ENCODE measurements around the gene BSND.

The BSND gene

GRCh38 chr1:55047611-55048010 lies 48.9 kb downstream of the BSND start:
- H2AFZ ChIP-seq (ENCODE audit: low read length), result no peak overlapping the region

GRCh38 chr1:55048453-55049270 lies 49.9 kb downstream of the BSND start:
- DNase-seq, result no peak

More at GRCh38 chr1:55047611-55048010, 48.9 kb downstream of the BSND start:
- no peaks in the 10 kb centered on the region for H3K9me2 ChIP-seq (replicated peaks; ENCODE audit: insufficient read depth, low read length)
- no peaks in the 10 kb centered on the region for H4K20me1 ChIP-seq (ENCODE audit: insufficient read depth, low read length)
- H3K79me2 ChIP-seq (ENCODE audit: low read length), result no peaks in the 10 kb centered on the region
- H3K4me1 ChIP-seq (ENCODE audit: low read length), result no peaks in the 10 kb centered on the region
- no peaks in the 10 kb centered on the region for H3K27me3 ChIP-seq (replicated peaks; ENCODE audit: insufficient read depth, low read length)
- DNase-seq, result no peak
- H3K36me3 ChIP-seq (replicated peaks; ENCODE audit: insufficient read depth, low read length), result no peaks in the 10 kb centered on the region
- no peak overlapping the region for H3K4me3 ChIP-seq (ENCODE audit: low read length)
- no peak overlapping the region for H3K27ac ChIP-seq (ENCODE audit: low read length)
- no peak for TF ChIP-seq EZH2 (optimal IDR thresholded peaks at IDR 0.05; ENCODE audit: low read depth, low read length)
- no peak for TF ChIP-seq CTCF (IDR thresholded peaks at IDR 0.05; ENCODE audit: low read length)
- no peak for TF ChIP-seq EZH2phosphoT487 (IDR thresholded peaks at IDR 0.05; ENCODE audit: low read length)
- H3K9ac ChIP-seq (ENCODE audit: low read length), result no peak overlapping the region
- H3K9me3 ChIP-seq (replicated peaks; ENCODE audit: insufficient read depth, low read length), result no peaks in the 10 kb centered on the region
- no peaks in the 10 kb centered on the region for H3F3A ChIP-seq (ENCODE audit: insufficient read depth, low read length)
- no peak overlapping the region for H3K4me2 ChIP-seq (ENCODE audit: low read depth, low read length)

GRCh38 chr1:55049271-55049913 lies 50.7 kb downstream of the BSND start:
- H3K79me2 ChIP-seq (ENCODE audit: low read length), result no peaks in the 10 kb centered on the region
- H4K20me1 ChIP-seq (ENCODE audit: insufficient read depth, low read length), result no peaks in the 10 kb centered on the region
- no peaks in the 10 kb centered on the region for H3K36me3 ChIP-seq (replicated peaks; ENCODE audit: insufficient read depth, low read length)
- no peak overlapping the region for H3K27ac ChIP-seq (ENCODE audit: low read length)
- H3K9me2 ChIP-seq (replicated peaks; ENCODE audit: insufficient read depth, low read length), result no peaks in the 10 kb centered on the region
- TF ChIP-seq EZH2 (optimal IDR thresholded peaks at IDR 0.05; ENCODE audit: low read depth, low read length) (no peak), CTCF (IDR thresholded peaks at IDR 0.05; ENCODE audit: low read length) (no peak), EZH2phosphoT487 (IDR thresholded peaks at IDR 0.05; ENCODE audit: low read length) (no peak)
- no peak overlapping the region for H3K4me2 ChIP-seq (ENCODE audit: low read depth, low read length)
- no peak overlapping the region for H3K9ac ChIP-seq (ENCODE audit: low read length)
- no peaks in the 10 kb centered on the region for H3K27me3 ChIP-seq (replicated peaks; ENCODE audit: insufficient read depth, low read length)
- H3F3A ChIP-seq (ENCODE audit: insufficient read depth, low read length), result no peaks in the 10 kb centered on the region
- no peaks in the 10 kb centered on the region for H3K4me1 ChIP-seq (ENCODE audit: low read length)
- H3K4me3 ChIP-seq (ENCODE audit: low read length), result no peak overlapping the region
- no peak for DNase-seq
- no peaks in the 10 kb centered on the region for H3K9me3 ChIP-seq (replicated peaks; ENCODE audit: insufficient read depth, low read length)
- no peak overlapping the region for H2AFZ ChIP-seq (ENCODE audit: low read length)

More at GRCh38 chr1:55048453-55049270, 49.9 kb downstream of the BSND start:
- H3F3A ChIP-seq (ENCODE audit: insufficient read depth, low read length), result no peaks in the 10 kb centered on the region
- H3K4me1 ChIP-seq (ENCODE audit: low read length), result no peaks in the 10 kb centered on the region
- no peak overlapping the region for H2AFZ ChIP-seq (ENCODE audit: low read length)
- no peak overlapping the region for H3K4me3 ChIP-seq (ENCODE audit: low read length)
- TF ChIP-seq EZH2 (optimal IDR thresholded peaks at IDR 0.05; ENCODE audit: low read depth, low read length) (no peak), EZH2phosphoT487 (IDR thresholded peaks at IDR 0.05; ENCODE audit: low read length) (no peak)
- no peaks in the 10 kb centered on the region for H3K27me3 ChIP-seq (replicated peaks; ENCODE audit: insufficient read depth, low read length)
- H3K9me2 ChIP-seq (replicated peaks; ENCODE audit: insufficient read depth, low read length), result no peaks in the 10 kb centered on the region
- no peaks in the 10 kb centered on the region for H4K20me1 ChIP-seq (ENCODE audit: insufficient read depth, low read length)
- no peaks in the 10 kb centered on the region for H3K79me2 ChIP-seq (ENCODE audit: low read length)
- H3K36me3 ChIP-seq (replicated peaks; ENCODE audit: insufficient read depth, low read length), result no peaks in the 10 kb centered on the region
- H3K9me3 ChIP-seq (replicated peaks; ENCODE audit: insufficient read depth, low read length), result no peaks in the 10 kb centered on the region
- no peak overlapping the region for H3K9ac ChIP-seq (ENCODE audit: low read length)
- no peak overlapping the region for H3K4me2 ChIP-seq (ENCODE audit: low read depth, low read length)
- no peak overlapping the region for H3K27ac ChIP-seq (ENCODE audit: low read length)
